Measurements from ENCODE around the gene GJA10. TPM values are rescaled to one million over a fixed set of nuclear protein-coding genes. Genes with fewer than 3 reads are reported as not detected.

The GJA10 gene
- total RNA-seq, 1 experiment from 2014 or later: not detected

DNA sequence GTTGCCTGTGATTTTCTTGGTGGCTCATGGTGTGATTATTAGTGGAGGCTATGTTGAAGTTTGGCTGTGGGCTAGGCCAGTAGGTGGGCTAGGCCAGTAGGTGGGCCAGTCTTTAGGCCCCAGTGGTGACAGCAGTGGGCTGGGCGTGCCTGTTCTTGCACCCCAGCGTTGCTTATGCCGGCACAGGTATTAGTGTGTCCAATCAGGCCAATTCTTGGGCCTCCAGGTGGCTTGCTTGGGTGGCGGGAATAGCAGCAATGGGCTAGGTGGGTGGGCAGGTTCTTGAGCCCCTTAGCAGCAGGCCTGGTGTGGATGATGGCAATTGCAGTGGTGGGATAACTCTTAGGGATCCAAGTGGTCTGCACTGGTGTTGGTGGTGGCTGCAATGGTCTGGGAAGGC, 22.9 kb downstream of the GJA10 start:
- DNase-seq (ENCODE audit: low read depth): no peak

DNA sequence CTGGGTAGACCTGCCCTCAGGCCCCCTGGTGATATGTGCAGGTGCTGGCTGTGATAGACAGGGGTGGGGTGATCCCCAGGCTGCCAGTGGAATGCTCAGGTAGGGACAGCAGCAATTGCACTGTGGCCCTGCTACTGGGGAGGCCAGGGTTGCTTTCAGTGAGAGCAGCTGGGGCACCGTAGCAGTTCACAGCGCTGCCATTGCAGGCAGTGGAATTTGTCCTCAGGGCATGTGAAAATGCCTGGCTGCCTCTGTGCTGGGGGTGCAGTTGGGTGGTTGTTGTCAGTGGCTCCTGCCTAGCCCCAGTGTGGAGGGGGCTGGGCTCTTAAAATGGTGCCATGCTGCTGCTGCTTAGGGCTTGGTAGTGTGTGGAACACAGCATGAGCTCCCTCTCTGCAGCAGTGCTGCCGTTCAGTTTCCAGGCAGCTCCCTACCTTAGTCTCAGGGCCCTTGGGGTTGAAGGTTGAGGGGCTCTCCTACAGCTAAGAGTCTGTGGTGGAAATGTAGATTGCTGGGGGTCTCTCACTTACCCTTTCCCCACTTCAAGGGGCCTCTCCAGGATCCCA, 23.6 kb downstream of the GJA10 start:
- DNase-seq (ENCODE audit: low read depth): no peak

DNA sequence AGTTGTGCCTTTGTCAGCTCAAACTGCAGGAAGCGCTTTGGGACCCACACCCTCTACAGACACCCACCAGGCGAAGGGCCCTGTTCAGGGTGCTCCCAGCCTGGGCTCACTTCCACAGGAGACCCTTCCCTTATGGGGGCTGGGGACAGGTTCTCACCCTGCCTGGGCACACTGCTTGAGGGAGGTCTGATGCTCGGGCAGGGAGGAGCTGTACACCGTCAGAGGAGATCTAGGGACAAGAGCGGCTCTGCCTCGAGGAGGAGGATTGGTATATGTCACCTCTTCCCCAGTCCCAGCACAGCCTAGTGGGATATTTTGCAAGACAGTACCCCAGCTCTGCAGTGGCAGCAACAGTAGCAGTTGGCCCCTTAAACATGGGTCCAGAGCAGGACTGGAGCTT, 26.9 kb downstream of the GJA10 start:
- no peak for DNase-seq (ENCODE audit: low read depth)

DNA sequence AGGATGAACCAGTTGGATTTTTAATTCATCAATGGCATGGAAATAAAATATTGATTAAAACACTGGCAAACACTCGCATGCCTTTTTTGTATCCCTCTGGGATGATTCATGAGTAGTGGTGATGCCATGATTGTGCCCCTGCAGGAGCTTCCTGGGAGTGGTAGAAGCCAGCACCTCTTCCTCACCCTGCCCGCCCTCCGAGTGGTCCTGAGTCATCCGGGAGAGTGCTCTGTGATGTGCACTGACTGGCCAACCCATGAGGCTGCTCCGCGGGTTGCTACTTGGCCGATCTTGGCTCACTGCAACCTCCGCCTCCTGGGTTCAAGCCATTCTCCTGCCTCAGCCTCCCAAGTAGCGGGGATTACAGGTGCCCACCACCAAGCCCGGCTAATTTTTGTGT, 27.4 kb downstream of the GJA10 start:
- no peak for DNase-seq (ENCODE audit: low read depth)

DNA sequence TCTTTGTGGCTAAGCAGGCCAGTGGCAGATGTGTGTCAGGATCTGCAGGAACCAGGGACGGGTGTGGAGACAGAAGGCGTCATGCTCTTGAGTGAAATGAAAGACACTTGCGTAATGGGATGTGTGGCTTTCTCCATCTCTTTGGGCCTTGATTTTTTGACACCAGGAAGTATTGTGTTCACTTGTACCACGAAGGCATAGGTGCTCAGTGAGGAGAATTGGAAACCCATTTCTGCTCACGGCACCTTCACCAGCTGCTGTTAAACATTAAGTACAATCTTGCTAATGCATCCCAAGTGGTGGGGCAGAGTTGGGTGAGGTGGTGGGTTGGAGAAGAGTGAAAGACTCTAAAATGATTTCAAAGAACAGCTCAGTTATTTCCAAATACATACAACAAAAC, 30.0 kb downstream of the GJA10 start:
- no peak for DNase-seq (ENCODE audit: low read depth)

DNA sequence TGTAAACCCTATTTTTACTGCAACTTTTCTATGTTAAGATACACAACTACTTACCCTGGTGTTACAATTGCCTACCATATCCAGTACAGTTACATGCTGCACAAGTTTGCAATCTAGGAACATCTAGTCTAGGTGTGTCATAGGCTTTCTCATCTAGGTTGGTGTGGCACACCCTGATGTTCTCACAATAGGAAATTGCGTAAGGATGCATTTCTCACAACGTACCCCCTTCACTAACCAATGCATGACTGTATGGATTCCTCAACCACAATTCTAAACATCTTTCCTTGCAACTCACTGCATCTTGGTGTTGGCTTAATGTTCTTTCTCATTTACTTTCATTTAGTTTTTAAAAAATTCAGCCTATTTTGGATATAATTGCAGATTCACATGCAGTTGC, 31.6 kb downstream of the GJA10 start:
- no peak for DNase-seq (ENCODE audit: low read depth)

DNA sequence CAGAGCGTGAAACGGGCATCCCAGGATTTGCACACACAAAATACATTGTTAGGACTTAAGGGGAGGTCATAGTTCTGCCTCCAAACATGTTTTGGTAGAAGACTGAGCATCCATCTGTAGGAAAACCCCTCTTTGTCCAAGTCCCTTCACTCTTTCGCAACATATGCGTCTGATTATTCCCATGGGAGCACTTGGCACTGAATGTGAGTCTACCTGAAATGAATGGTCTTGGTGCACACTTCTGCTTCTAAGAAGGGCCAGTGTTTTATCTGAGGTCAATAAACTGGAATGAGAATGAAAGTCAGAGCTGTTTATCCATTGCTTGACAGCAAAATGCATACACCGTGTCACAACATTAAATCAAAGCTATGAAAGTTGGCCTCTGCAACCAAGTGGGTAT, 33.0 kb downstream of the GJA10 start:
- DNase-seq (ENCODE audit: low read depth): no peak

DNA sequence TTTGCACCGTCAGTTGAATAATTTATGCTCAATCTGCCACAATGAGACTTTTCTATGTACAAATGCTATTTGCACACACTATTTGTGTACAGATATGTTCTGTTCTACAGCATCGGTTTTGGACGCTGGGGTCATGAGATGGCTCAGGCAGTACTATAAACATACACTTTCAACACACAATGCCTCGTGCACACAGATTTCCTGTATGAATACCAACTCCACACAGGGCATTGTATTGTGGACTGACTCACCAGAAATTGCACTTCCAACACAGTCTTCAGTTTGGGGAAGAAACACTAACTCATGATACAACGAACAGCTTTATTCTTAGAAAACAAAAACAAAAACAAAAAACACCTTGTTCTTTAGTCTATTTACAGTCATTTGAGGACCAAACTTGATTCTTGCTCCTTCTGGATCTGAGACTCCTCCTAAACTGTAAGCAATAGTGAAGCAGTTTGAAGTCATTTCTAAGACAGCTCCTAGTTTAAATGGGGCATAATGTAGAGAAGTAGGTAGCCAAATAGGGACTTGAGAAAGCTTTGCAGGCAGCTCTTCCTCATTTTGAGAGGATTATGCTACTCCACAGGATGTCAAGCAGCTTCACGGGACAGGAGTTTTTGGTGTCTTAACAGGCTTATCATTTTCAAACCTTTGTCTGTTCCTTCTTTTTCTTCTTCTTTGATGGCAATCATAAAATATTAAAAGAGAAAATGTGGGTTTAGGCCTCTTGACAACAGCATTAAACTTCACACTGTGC, 33.7 kb downstream of the GJA10 start:
- DNase-seq (ENCODE audit: low read depth): no peak

DNA sequence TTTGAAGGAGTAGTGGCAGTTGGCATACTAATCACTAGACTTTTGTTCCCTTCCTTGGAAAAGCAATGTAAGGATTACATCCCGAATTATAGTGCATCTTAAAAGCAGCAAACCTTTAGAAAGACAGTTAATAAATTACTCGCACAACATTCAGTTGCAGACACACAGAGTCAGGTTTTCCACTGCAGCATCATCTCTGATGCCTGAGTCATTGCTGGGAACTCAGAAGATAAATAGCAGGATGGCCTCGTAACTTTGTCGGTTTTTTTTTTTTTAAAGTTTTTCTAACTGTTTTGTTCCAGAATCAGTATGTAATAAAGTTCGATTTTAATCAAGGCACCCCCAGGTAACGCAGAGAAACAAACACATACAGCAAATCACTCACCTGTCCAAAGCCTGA, 34.3 kb downstream of the GJA10 start:
- no peak for DNase-seq (ENCODE audit: low read depth)

DNA sequence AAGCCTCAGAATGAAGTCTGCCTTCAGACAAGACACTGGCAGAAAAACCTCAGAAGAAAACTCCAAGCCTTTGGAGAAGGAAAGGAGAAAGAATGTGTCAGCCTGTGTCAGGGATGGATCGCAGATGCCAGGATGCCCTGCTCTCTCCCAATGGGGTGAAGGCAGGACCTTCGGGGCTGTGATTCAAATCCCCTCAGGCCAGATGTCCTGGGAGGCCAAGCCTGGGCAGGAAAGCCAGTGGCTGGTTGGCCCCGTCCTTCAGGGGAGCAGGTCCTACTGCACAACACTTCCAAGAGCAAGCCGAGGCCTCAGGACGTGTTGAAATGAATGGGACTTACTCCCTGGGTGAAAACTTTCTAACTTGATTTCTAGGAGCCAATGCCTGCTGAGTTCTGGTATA, 36.5 kb downstream of the GJA10 start:
- DNase-seq (ENCODE audit: low read depth): no peak

DNA sequence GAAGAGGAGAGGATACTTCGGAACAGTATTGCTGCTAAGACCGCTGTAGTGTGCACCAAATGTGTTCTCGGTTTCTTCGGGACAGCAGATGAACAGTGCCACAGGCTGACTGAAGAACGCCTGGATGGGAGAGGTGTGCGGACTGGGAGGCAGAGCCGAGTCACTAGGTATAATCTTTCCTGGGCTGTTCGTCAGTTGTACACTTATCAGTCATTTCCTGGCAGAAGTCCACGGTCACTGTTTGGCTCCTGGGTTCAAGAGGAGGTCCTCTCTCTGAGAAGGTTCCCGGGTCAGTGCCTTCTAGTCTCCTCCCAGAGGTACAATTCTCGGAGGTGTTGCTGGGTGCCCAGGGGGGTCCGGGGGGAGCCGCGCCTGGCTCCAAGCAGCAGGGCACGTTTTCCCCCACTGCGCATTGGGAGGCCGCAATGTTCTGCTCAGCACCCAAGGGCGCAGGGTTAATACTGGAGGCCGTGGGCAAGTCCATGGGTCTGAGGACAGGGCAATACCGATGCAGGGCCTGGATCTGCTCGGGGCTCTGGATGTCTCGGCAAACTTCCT, 38.1 kb downstream of the GJA10 start:
- no peak for DNase-seq (ENCODE audit: low read depth)

DNA sequence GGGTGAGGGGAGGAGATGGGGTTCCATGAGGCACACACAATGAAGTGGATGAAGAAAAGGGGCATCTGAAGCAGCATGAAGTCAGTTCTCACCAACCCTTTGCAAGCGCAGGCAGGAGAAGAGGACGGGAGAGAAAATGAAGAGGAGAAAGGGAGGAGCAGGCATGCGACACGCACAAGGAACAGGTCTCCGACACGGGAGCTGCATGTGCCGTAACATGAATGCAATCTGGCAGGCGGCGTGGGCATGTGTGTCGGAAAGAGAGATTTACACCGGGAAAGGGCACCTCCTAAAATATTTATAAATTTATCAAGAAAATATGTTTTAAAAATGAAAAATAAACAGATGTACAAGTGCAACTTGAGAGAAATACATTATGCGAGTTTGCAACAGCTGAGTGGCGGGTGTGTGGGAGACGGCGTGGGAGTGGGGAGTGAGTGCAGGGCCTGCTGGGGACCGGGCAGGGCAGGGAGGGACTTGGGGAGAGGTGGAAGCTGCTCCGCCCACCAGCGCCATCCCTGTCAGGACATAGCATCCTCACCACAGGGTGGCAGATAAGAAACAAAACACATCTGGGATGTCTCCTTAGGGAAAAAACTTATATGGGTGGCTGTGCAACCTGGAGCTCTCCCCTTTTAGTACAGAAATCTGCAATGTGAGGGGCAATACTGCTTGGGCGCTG, 40.6 kb downstream of the GJA10 start:
- DNase-seq (ENCODE audit: low read depth): no peak

DNA sequence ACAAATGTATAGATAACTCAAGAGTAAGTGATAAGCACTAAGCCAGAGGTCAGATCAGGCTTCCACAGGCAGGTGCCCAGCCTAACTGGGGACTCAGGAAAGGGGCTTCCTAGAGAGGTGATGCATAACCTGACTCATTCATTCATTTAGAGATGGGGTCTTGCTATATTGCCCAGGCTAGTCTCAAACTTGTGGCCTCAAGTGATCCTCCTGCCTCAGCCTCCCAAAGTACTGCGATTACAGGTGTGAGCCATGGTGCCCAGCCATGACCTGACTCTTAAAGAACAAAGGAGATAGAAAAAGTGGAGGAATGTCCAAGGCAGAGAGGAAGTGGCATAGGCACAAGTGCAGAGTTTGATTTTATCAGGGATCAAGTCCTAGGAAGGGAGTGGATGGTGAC, 41.9 kb downstream of the GJA10 start:
- DNase-seq (ENCODE audit: low read depth): no peak

DNA sequence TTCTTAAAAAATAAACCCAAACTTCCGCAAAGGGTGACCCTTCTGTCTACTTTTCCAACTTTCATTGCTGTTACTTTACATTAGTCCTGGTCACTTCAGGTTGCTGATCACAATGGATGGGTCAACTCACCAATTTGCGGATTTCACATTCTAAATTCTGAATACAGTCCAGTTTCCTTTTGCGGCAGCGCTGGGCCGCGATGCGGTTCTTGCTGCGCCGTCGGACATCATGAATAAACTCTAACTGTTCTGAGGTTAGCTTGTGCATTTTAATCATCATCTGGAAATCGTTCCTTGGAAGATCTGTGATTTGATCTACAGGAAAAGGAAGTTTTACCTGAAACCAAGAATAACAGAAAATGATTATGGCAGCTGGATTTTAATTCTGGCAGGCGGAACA, 43.7 kb downstream of the GJA10 start:
- DNase-seq (ENCODE audit: low read depth): no peak

DNA sequence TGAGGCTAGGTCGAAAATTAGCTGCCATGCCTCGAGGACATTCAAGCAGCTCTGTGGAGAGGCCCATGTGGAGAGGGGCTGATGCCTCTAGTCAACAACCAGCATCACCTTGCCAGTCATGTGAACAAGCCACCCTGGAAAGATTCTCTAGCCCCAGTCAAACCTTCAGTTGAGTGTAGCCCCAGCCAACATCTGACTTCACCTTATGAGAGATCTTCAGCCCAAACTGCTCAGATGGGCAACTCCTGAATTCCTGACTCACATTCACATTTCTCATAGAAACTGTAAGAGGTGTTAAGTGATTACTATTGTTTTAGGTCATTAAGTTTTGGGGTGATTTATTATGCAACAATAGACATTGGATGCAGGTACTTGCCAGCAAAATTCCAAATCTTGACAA, 44.9 kb downstream of the GJA10 start:
- DNase-seq (ENCODE audit: low read depth): no peak

DNA sequence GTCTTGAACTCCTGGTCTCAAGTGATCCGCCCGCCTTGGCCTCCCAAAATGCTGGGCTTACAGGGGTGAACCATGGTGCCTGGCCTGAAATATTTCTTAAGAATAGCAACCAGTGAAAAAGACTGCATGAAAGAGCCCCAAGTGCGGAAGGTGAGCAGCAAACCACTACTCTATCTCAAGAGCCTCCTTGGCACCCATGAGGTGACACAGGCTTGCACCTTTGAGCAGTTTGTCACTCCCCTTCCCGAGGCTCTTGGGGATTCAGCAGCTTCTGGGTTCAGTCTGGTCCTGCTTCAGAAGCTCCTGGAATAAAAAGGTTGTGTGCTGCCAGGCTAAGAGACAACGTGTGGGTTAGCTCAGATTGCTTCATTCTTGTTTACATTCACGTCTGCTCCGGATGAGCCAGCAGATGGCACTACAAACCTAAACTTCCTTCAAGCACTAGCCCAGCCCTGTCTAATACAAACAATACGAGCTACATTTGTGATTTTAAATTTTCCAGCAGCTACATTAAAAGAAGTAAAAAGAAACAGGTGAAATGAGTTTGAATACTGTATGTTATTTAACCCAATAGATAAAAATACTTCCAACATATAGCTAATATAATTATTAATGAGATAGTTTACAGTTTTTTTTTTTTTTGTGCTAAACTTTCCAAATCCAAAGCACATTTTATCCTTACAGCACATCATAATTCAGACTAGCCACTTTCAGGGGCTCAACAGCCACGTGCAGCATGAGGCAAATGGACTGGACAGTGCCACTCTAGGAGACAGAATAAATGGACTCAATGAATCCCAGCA, 46.2 kb downstream of the GJA10 start:
- DNase-seq (ENCODE audit: low read depth): peak; percentile 67

DNA sequence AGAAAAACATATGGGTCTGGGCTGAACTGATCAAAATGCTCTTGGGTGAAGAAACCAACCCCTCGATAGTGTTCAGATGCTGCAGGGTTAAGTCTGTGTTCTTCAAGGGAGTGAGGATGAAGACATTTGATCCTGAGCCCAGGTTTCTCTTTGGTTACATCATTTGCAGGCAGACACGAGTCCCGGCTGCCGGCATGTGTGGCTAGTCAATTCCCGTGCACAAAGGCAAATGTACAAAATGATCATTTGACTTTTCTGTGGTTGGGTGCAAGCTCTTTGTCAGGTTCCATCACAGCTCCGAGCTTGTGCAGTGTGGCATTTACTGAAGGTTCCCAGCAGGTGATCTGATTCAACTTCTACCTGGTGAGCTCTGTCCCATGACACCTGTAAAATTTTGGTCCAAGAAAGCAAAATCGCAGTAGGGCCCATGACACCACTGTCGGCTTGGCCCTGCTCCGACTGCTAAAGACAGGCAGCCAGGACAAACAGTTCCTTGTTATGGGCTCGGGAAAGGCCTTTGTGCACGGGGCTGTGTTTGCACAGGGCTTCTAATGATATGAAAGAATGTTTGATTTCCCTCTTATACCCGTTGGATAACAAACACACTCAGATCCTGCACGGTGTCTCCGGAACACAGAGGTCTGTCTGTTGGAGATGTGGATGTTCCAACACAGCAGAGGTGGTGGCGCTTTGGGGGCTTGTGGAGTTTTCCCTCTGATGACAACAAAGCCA, 46.9 kb downstream of the GJA10 start:
- DNase-seq (ENCODE audit: low read depth): no peak

DNA sequence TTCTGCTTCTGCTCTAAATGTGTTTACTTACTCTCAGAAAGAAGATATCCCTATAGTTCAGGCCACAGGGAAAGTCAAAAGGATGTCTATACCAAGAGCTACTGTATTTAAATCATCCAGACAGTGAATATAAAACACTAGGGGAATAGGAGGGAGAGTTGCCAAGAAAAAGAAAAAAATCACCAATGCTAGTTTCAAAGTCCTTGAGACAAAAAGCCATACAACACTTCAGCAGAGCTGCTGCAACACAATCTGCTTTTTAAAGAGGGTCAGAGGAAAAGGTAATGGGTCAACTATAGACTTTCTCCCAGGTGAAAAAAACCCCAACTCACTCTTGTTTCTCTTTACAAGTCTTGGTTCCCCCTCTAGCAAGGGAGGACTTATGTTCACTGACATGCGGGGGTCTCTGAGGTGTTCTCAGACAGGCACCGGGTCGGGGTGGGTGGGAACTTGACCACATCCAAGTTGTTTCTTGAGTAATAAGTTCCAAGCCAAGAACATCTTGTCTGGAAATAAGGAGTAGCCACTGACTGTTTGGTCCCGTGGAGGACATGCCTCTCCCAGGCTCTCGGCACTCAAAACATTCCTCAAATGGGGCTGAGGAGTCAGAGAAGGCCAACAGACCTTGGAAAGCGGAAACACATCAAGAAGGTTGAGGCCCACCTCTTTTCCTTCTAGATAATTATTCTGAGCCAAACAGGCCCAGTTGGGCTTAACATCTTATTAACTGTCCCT, 47.7 kb downstream of the GJA10 start:
- no peak for DNase-seq (ENCODE audit: low read depth)

DNA sequence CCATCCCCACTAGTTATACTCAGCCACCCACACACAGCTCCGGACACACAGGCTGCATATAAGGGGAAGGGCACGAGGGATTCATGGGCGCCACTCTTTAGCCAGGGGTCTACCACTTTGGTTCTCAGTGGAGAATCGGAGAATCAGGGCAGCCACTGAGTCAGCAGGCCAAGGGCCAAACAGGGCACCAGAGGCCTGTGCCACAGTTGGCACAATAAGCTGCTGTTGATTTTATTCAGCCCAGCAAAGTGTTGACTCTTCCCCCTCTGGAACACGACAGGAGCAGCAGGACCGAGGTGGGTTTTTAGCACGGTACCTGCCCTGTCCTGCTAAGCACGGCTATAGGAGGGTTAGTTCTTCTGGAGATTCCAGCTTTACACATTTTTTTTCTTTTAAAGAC, 48.3 kb downstream of the GJA10 start:
- DNase-seq (ENCODE audit: low read depth): no peak

DNA sequence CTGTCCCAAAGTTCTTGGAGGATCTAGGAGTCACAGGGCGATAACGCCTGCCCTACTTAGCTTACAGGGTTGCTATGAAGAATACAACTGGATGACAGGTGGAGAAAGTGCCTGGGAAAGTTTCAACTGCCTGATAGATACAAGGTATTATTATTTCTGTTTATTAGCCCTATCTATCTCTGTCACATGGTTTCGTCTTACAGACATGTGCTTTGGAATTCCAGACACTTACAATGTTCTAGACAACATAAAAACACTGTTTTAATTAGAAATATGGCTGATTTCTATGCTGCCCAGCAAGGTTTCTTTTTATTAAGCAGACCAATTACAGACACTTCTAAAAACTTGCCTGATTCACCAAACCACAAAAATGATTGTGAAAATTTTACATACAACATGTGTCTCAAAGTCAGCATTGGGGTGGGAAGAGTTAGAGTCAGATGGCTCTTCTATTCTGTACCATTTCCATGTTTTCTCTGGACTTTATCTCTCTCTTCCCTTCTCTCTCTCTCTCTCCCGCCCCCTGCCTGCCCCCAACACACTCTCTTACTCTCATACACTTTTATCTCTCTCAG, 50.0 kb downstream of the GJA10 start:
- DNase-seq (ENCODE audit: low read depth): no peak
